KMS-11 (cell line): Measurements from ENCODE around the gene THY1.

Experiments
- H2AFZ ChIP-seq: fragments of 200-600 bp; sonication (generic); 2 replicates; pipeline ENCODE4 v1.6.1; 2016; ENCODE audit warnings: antibody characterized with exemption, mixed run types, low read depth
- H3K27ac ChIP-seq: fragments of 200-600 bp; sonication (generic); 2 replicates; pipeline ENCODE4 v1.6.1; 2016; ENCODE audit warnings: mild to moderate bottlenecking, mixed run types
- H3K27me3 ChIP-seq: fragments of 200-600 bp; sonication (generic); 2 replicates; pipeline ENCODE4 v1.6.1; 2017; ENCODE audit warnings: mild to moderate bottlenecking, low read depth, mixed run types, moderate library complexity; ENCODE audit not compliant: insufficient read depth
- H3K36me3 ChIP-seq: fragments of 200-600 bp; sonication (generic); 2 replicates; pipeline ENCODE4 v1.6.1; 2017; ENCODE audit warnings: mild to moderate bottlenecking, mixed run types; ENCODE audit not compliant: insufficient read depth
- H3K4me1 ChIP-seq: fragments of 200-600 bp; sonication (generic); 2 replicates; pipeline ENCODE4 v1.6.1; 2016; ENCODE audit warnings: mild to moderate bottlenecking, low read depth, mixed run types; ENCODE audit not compliant: poor library complexity, severe bottlenecking
- H3K4me2 ChIP-seq: fragments of 200-600 bp; sonication (generic); 2 replicates; pipeline ENCODE4 v1.7.0; 2016; ENCODE audit warnings: mild to moderate bottlenecking, mixed run types
- H3K4me3 ChIP-seq: fragments of 200-600 bp; sonication (generic); IDR thresholded peaks from 2 replicates; pipeline ENCODE4 v1.6.1; 2017; ENCODE audit warnings: low read depth, low read length, mixed read lengths; ENCODE audit not compliant: insufficient read depth
- H3K79me2 ChIP-seq: fragments of 200-600 bp; sonication (generic); 2 replicates; pipeline ENCODE4 v1.6.1; 2016; ENCODE audit warnings: low read depth, mixed run types; ENCODE audit not compliant: insufficient read depth
- H3K9ac ChIP-seq: fragments of 200-600 bp; sonication (generic); 2 replicates; pipeline ENCODE4 v1.6.1; 2016; ENCODE audit warnings: mild to moderate bottlenecking, mixed run types
- H4K20me1 ChIP-seq: fragments of 200-600 bp; sonication (generic); 2 replicates; pipeline ENCODE4 v1.6.1; 2016; ENCODE audit warnings: mild to moderate bottlenecking, mixed run types; ENCODE audit not compliant: insufficient read depth
- TF ChIP-seq, protein P1 (sequence below): fragments of 200-600 bp; sonication (generic); conservative IDR thresholded peaks from 2 replicates; pipeline ENCODE4 v1.6.1; 2017; ENCODE audit warnings: low read depth, mild to moderate bottlenecking, antibody characterized with exemption, low read length, moderate library complexity, mixed read lengths

THY1 gene

DNA sequence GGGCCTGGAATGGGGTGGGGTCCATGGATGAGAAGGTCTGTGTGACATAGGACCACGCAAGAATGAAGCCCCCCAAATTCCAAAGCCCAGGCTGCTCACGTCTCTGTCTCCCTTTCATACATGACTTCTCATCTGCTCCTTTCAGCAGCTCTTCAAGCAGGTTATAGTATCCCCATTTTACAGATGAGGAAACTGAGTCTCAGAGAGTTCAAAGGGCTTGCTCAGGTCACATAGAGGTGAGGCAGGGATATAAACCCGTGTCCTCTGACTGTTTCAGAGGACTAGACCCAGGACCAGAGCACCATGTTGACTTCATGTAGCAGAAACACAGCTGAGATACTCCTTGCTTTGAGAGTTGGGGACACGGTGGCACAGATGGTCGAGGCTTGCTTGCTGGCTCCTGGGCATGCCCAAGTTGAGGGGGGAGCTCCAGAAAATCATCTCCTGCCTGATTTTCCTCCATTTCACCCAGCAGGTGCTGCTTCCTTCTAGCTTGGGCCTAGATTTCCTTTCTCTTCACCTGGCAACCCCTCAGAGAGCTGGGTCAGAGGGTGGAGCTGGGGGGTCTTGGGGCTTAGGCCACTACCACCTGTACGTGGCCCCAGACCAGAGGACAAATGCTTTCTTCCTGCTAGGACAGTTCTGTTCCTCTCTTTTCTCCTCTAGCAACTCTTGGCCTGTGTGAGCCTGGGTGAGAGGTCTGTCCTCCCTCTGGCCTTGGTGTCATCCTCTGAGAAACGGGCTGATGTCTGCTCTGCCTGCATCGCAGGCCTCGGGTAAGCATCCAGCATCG is 24.1 kb upstream of the THY1 start:
- H3K9ac ChIP-seq, result no peak overlapping the region
- H3K4me1 ChIP-seq, result no peaks in the 10 kb centered on the region
- no peaks in the 10 kb centered on the region for H4K20me1 ChIP-seq
- no peaks in the 10 kb centered on the region for H3K27me3 ChIP-seq
- H3K27ac ChIP-seq, result no peak overlapping the region
- no peak overlapping the region for H3K4me2 ChIP-seq
- no peaks in the 10 kb centered on the region for H3K36me3 ChIP-seq
- no peak overlapping the region for H2AFZ ChIP-seq
- TF ChIP-seq, protein P1, sequence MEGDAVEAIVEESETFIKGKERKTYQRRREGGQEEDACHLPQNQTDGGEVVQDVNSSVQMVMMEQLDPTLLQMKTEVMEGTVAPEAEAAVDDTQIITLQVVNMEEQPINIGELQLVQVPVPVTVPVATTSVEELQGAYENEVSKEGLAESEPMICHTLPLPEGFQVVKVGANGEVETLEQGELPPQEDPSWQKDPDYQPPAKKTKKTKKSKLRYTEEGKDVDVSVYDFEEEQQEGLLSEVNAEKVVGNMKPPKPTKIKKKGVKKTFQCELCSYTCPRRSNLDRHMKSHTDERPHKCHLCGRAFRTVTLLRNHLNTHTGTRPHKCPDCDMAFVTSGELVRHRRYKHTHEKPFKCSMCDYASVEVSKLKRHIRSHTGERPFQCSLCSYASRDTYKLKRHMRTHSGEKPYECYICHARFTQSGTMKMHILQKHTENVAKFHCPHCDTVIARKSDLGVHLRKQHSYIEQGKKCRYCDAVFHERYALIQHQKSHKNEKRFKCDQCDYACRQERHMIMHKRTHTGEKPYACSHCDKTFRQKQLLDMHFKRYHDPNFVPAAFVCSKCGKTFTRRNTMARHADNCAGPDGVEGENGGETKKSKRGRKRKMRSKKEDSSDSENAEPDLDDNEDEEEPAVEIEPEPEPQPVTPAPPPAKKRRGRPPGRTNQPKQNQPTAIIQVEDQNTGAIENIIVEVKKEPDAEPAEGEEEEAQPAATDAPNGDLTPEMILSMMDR, result no peak
- no peaks in the 10 kb centered on the region for H3K79me2 ChIP-seq
- H3K4me3 ChIP-seq, result no peak overlapping the region

DNA sequence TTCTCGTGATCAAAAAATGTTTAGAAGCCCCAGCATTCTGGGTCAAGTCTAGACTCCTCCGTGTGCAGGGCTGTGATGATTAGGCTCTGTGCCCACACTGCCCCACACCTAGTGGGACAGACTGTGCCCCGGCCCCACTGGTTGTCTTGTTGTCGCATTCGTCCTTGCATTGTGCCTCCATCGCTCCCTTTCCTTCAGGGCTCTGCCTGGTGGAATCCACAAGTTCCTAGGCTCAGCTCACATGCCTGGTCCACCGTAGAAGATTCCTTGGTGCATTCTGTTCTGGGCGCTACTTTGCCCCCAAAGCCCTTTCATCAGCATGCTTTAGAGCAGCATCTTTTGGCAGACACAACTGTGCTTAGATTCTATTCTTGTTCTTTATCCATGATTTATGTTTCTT is 23.5 kb upstream of the THY1 start:
- H3K27me3 ChIP-seq, result no peaks in the 10 kb centered on the region
- H2AFZ ChIP-seq, result no peak overlapping the region
- H3K27ac ChIP-seq, result no peak overlapping the region
- H4K20me1 ChIP-seq, result no peaks in the 10 kb centered on the region
- no peaks in the 10 kb centered on the region for H3K4me1 ChIP-seq
- no peaks in the 10 kb centered on the region for H3K79me2 ChIP-seq
- no peak overlapping the region for H3K4me2 ChIP-seq
- no peaks in the 10 kb centered on the region for H3K36me3 ChIP-seq
- H3K9ac ChIP-seq, result no peak overlapping the region
- no peak overlapping the region for H3K4me3 ChIP-seq
- TF ChIP-seq, protein P1, result no peak

DNA sequence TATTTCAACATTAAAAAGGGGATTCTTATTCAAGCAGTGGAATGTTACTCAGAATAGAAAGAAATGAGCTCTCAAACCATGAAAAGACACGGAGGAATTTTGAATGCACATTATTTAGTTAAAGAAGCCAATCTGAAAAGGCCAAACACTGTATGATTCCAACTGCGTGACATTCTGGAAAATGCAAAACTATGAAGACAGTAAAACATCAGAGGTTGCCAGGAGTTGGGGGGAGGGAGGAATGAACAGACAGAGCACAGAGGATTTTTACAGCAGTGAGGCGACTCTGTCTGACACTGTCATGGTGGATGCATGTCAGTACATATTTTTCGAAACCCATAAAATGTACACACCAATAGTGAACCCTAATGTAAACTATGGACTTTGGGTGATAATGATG is 22.9 kb upstream of the THY1 start:
- Histone ChIP-seq H3K27ac (no peak overlapping the region), H3K9ac (no peak overlapping the region), H3K4me2 (no peak overlapping the region), H2AFZ (no peak overlapping the region), H4K20me1 (no peaks in the 10 kb centered on the region), H3K27me3 (no peaks in the 10 kb centered on the region), H3K36me3 (no peaks in the 10 kb centered on the region), H3K79me2 (no peaks in the 10 kb centered on the region), H3K4me1 (no peaks in the 10 kb centered on the region), H3K4me3 (no peak overlapping the region)
- TF ChIP-seq, protein P1, result no peak

DNA sequence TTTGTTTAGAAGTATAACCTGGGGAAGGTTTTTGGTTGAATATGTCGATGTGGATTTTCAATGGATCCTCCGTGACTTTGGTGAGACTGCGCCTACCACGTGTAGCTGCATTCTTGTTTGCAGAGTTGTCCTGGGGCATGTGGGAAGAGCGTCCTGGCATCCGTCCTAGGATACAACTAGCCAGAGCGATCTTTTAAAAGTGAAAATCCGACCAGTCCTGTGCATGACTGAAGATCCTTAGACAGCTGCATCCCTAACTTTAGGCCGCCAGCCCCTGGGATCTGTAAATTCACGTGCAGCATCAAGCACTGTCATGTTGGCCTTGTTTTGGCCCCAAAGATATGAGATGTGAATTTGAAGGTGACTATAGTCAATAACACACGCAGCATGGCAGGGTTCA is 22.4 kb upstream of the THY1 start:
- no peak overlapping the region for H3K4me2 ChIP-seq
- no peaks in the 10 kb centered on the region for H3K4me1 ChIP-seq
- H3K9ac ChIP-seq, result no peak overlapping the region
- no peak overlapping the region for H3K27ac ChIP-seq
- TF ChIP-seq, protein P1, result no peak
- H3K4me3 ChIP-seq, result no peak overlapping the region
- no peaks in the 10 kb centered on the region for H3K79me2 ChIP-seq
- H3K36me3 ChIP-seq, result no peaks in the 10 kb centered on the region
- H2AFZ ChIP-seq, result no peak overlapping the region
- H4K20me1 ChIP-seq, result no peaks in the 10 kb centered on the region
- H3K27me3 ChIP-seq, result no peaks in the 10 kb centered on the region
